GM12878 (cell line): ENCODE results near the gene FNDC3B. TPM values are rescaled to one million over a fixed set of nuclear protein-coding genes. Genes with fewer than 3 reads are reported as not detected.
A peak's percentile ranks its signal among the peaks of the same experiment; 100 is the strongest.

Experiments
- ATAC-seq: fragments of 200-7000 bp; cut with Tn5 transposase; 3 replicates; pipeline ENCODE4 v1.9.1; 2020; ENCODE audit warnings: mild to moderate bottlenecking, moderate library complexity
- BruUV-seq: library from RNA; stranded (reverse); fragments of 400-500 nt; replicated peaks from 2 replicates; lab custom pipeline; 2021; lab: Mats Ljungman, UMichigan
- CTCF ChIA-PET: fragments of 300-600 bp; sonication (Branson Sonifier 250); formaldehyde crosslinking; extraction: SDS; loops from one replicate; lab custom pipeline; 2021; ENCODE audit warnings: inconsistent platforms; lab: Yijun Ruan, JAX
- POLR2A ChIA-PET: fragments of 350-600 bp; formaldehyde crosslinking; extraction: SDS; loops from one replicate; lab custom pipeline; 2021; ENCODE audit warnings: inconsistent platforms; lab: Charles Lee
- RAD21 ChIA-PET: fragments of 300-600 bp; sonication (Branson Sonifier 250); formaldehyde crosslinking; loops from one replicate; lab custom pipeline; 2023; ENCODE audit warnings: antibody characterized with exemption; ENCODE audit not compliant: unreplicated experiment; lab: Charles Lee
- SMC1A ChIA-PET: fragments of 300-600 bp; sonication (Branson Sonifier 250); formaldehyde crosslinking; loops from one replicate; lab custom pipeline; 2023; ENCODE audit not compliant: unreplicated experiment, uncharacterized antibody; lab: Charles Lee
- DNase-seq: peaks from one replicate; pipeline ENCODE4 v3.0.0-alpha.2; 2011; ENCODE audit warnings: low read depth, low spot score
- FAIRE-seq: peaks from 3 replicates; lab custom pipeline; 2011; peaks lifted over from hg19 to GRCh38; lab: Jason Lieb, UNC
- H2AFZ ChIP-seq: 2 replicates; pipeline ENCODE4 v1.6.0; 2011; ENCODE audit warnings: low read depth, low read length, control low read depth; ENCODE audit not compliant: control insufficient read depth
- H3K27ac ChIP-seq: 2 replicates; pipeline ENCODE4 v1.5.1; 2011; ENCODE audit warnings: control low read depth; ENCODE audit not compliant: control insufficient read depth, insufficient read depth
- H3K27me3 ChIP-seq, 2 experiments: replicated peaks in 1 of 2; 2 replicates each; pipeline versions ENCODE4 v1.6.0 to v1.6.1; 2011; ENCODE audit warnings: low read length in 1 of 2; ENCODE audit not compliant: control insufficient read depth in 2 of 2, insufficient read depth in 2 of 2
- H3K36me3 ChIP-seq, 2 experiments: 2 replicates each; pipeline ENCODE4 v1.5.1; 2011; ENCODE audit warnings: low read length in 1 of 2; ENCODE audit not compliant: control insufficient read depth in 2 of 2, insufficient read depth in 2 of 2
- H3K4me1 ChIP-seq: 2 replicates; pipeline ENCODE4 v1.6.1; 2011; ENCODE audit warnings: mild to moderate bottlenecking, low read length, moderate library complexity, mixed read lengths; ENCODE audit not compliant: control insufficient read depth, insufficient read depth
- H3K4me2 ChIP-seq: 2 replicates; pipeline ENCODE4 v1.6.0; 2011; ENCODE audit warnings: control low read depth; ENCODE audit not compliant: control insufficient read depth, insufficient read depth
- H3K4me3 ChIP-seq: fragments of 200-600 bp; sonication (generic); 2 replicates; pipeline ENCODE4 v1.5.1; 2016
- H3K79me2 ChIP-seq: 2 replicates; pipeline ENCODE4 v1.6.0; 2011; ENCODE audit warnings: low read length; ENCODE audit not compliant: control insufficient read depth, insufficient read depth
- H3K9ac ChIP-seq: 2 replicates; pipeline ENCODE4 v1.8.0; 2011; ENCODE audit warnings: low read length, control low read depth, mixed read lengths; ENCODE audit not compliant: control insufficient read depth, insufficient read depth
- H3K9me3 ChIP-seq: replicated peaks from 3 replicates; pipeline ENCODE4 v1.5.1; 2011; ENCODE audit warnings: mild to moderate bottlenecking, low read length; ENCODE audit not compliant: control insufficient read depth, insufficient read depth
- H4K20me1 ChIP-seq: 2 replicates; pipeline ENCODE4 v1.6.0; 2011; ENCODE audit not compliant: control insufficient read depth, insufficient read depth
- ATF2 ChIP-seq: IDR thresholded peaks from 2 replicates; pipeline ENCODE4 v1.6.1; 2012; ENCODE audit warnings: low read length, inconsistent platforms
- BCL3 ChIP-seq: IDR thresholded peaks from 2 replicates; pipeline ENCODE4 v1.6.1; 2011; ENCODE audit warnings: borderline replicate concordance, low read depth, mild to moderate bottlenecking, moderate library complexity, low read length; ENCODE audit not compliant: insufficient read depth, poor library complexity, severe bottlenecking
- DPF2 ChIP-seq: fragments of 450-650 bp; IDR thresholded peaks from 2 replicates; pipeline ENCODE4 v1.6.1; 2017; ENCODE audit warnings: mild to moderate bottlenecking
- EP300 ChIP-seq, 2 experiments: fragments of 150-350 bp in 1 of 2; IDR thresholded peaks; 2 replicates each; pipeline ENCODE4 v1.6.1; 2011 to 2012; ENCODE audit warnings: low read depth in 2 of 2, low read length in 2 of 2, borderline replicate concordance in 1 of 2, improper control_type of control experiment in 1 of 2, inconsistent platforms in 1 of 2; ENCODE audit not compliant: control insufficient read depth in 1 of 2
- FOXM1 ChIP-seq: IDR thresholded peaks from 2 replicates; pipeline ENCODE4 v1.6.1; 2012; ENCODE audit warnings: low read depth, mild to moderate bottlenecking, inconsistent platforms, low read length, moderate library complexity
- GABPA ChIP-seq: IDR thresholded peaks from 2 replicates; pipeline ENCODE4 v1.6.1; 2014; ENCODE audit warnings: antibody characterized with exemption, low read depth, mild to moderate bottlenecking, inconsistent platforms
- GATAD2B ChIP-seq: fragments of 450-650 bp; conservative IDR thresholded peaks from 2 replicates; pipeline ENCODE4 v1.6.1; 2017; ENCODE audit warnings: low read depth, mild to moderate bottlenecking, moderate library complexity
- IKZF1 ChIP-seq: fragments of 450-650 bp; conservative IDR thresholded peaks from 2 replicates; pipeline ENCODE4 v1.6.1; 2017; ENCODE audit warnings: antibody characterized with exemption, mild to moderate bottlenecking
- IRF5 ChIP-seq: fragments of 450-650 bp; IDR thresholded peaks from 2 replicates; pipeline ENCODE4 v1.6.1; 2017; ENCODE audit warnings: borderline replicate concordance
- MTA2 ChIP-seq: fragments of 450-650 bp; IDR thresholded peaks from 2 replicates; pipeline ENCODE4 v1.6.1; 2016; ENCODE audit warnings: low read depth, mild to moderate bottlenecking, moderate library complexity
- NFIC ChIP-seq: IDR thresholded peaks from 2 replicates; pipeline ENCODE4 v1.6.1; 2012; ENCODE audit warnings: low read depth, mild to moderate bottlenecking, inconsistent platforms, low read length, moderate library complexity
- NRF1 ChIP-seq: conservative IDR thresholded peaks from 2 replicates; pipeline ENCODE4 v1.6.1; 2011; ENCODE audit warnings: mild to moderate bottlenecking, low read depth, low read length, improper control_type of control experiment
- RELB ChIP-seq: fragments of 450-650 bp; IDR thresholded peaks from 2 replicates; pipeline ENCODE4 v1.6.1; 2017; ENCODE audit warnings: low read depth, mild to moderate bottlenecking, moderate library complexity
- RFX5 ChIP-seq: IDR thresholded peaks from 2 replicates; pipeline ENCODE4 v1.6.1; 2011; ENCODE audit warnings: low read depth, low read length, improper control_type of control experiment
- SMAD1 ChIP-seq: fragments of 450-650 bp; IDR thresholded peaks from 2 replicates; pipeline ENCODE4 v1.6.1; 2018; ENCODE audit warnings: mild to moderate bottlenecking, low read depth; ENCODE audit not compliant: partially characterized antibody
- SRF ChIP-seq, 2 experiments: IDR thresholded peaks; 2 replicates each; pipeline ENCODE4 v1.6.1; 2011; ENCODE audit warnings: low read depth in 2 of 2, low read length in 2 of 2, mild to moderate bottlenecking in 1 of 2, moderate library complexity in 1 of 2
- TCF12 ChIP-seq: IDR thresholded peaks from 2 replicates; pipeline ENCODE4 v1.6.1; 2011; ENCODE audit warnings: low read depth, mild to moderate bottlenecking, low read length
- ZZZ3 ChIP-seq: IDR thresholded peaks from 2 replicates; pipeline ENCODE4 v1.6.1; 2011; ENCODE audit warnings: low read depth; ENCODE audit not compliant: control insufficient read depth, insufficient read length
- WGBS: methylation state at CpG from one replicate; pipeline ENCODE4 v1.1.6; 2016; ENCODE audit warnings: low lambda C conversion rate; ENCODE audit not compliant: insufficient replicate concordance, insufficient coverage; ENCODE audit errors: missing lambda C conversion rate; 5-methylcytosine and 5-hydroxymethylcytosine counted together
- in situ Hi-C: fragments of 300-500 bp; cut with MboI; formaldehyde crosslinking; loops from 9 replicates; pipeline ENCODE4 v1.14.3; 2018; ENCODE audit warnings: mixed read lengths
- intact Hi-C: fragments of 100-400 bp; cut with micrococcal nuclease; formaldehyde crosslinking; loops from one replicate; pipeline ENCODE4 v1.14.2; 2022; ENCODE audit not compliant: unreplicated experiment
- polyA plus RNA-seq, 11 experiments: library from polyadenylated mRNA; depleted of rRNA in 4 of 11; unstranded in 6 of 11; stranded (reverse) in 5 of 11; fragments of >200 nt; fragmentation: Nextera tagmentation in 4 of 11; fragmentation: Illumina TruSeq in 1 of 11; extraction: Ambion mirVana in 4 of 11; extraction: Trizol in 1 of 11; gene quantifications; 1 replicate in 1 of 11; 2 replicates in 10 of 11; pipeline versions ENCODE4 v1.2.1 to v1.2.3, GENCODE V29; 2011 to 2016; ENCODE audit warnings: inconsistent platforms in 2 of 11, missing spikeins in 2 of 11, low read depth in 1 of 11
- total RNA-seq, 4 experiments: library from RNA; depleted of rRNA in 3 of 4; stranded (reverse); fragments of >200 nt in 3 of 4; fragmentation: Illumina TruSeq in 1 of 4; extraction: Trizol in 1 of 4; gene quantifications; 2 replicates each; pipeline versions ENCODE4 v1.2.1 to v1.2.3, GENCODE V29; 2013 to 2021

FNDC3B gene
- total and polyA plus RNA-seq, 10 of the 15 experiments (the other 5 are each of a cell fraction or from before 2014, with no cell fraction given), result 7.9 to 35.0 (median 18.5) TPM

- RAD21 ChIA-PET, result interaction anchor here (1.0 to 1.7 kb wide), 5 partner anchors 15 to 704 kb away, joined by 3 to 7 read pairs (median 4); no protein-coding TSS in a partner anchor
- Histone ChIP-seq H3K9ac (no peak overlapping the region), H2AFZ (no peak overlapping the region), H3K4me2 (peak overlapping the region; percentile 13; the same call in 1 of the 2 replicates), H3K27ac (peak overlapping the region; percentile 48), H3K79me2 (no peaks in the 10 kb centered on the region), H3K4me1 (peaks cover 10% of the 10 kb centered on the region), H3K4me3 (no peak overlapping the region), H3K27me3 (no peaks in the 10 kb centered on the region), H3K9me3 (no peaks in the 10 kb centered on the region), H3K36me3 (peaks cover 5 to 14% of the 10 kb centered on the region in 2 experiments), H4K20me1 (no peaks in the 10 kb centered on the region)
- intact Hi-C loops, result loop anchor here (5.0 kb wide), 2 partner anchors 136 to 281 kb away; partner anchors contain the start of gene FNDC3B
- CTCF ChIA-PET, result interaction anchor here (0.9 to 2.3 kb wide), 7 partner anchors 15 to 282 kb away, joined by 3 to 27 read pairs (median 4); partner anchors contain the start of gene FNDC3B
- POLR2A ChIA-PET, result interaction anchor here (0.8 to 1.6 kb wide), 3 partner anchors 180 to 279 kb away, joined by 3 to 6 read pairs (median 3); partner anchors contain the start of gene FNDC3B
- ATAC-seq (peak; percentile 84), DNase-seq (peak; percentile 74), FAIRE-seq (no peak)
- WGBS, result 0% methylated on average over 1 of the region's 1 CpG
- SMC1A ChIA-PET, result interaction anchor here (0.6 to 1.8 kb wide), 11 partner anchors 14 to 588 kb away, joined by 3 to 9 read pairs (median 3); no protein-coding TSS in a partner anchor
- no TSS peak for BruUV-seq
- in situ Hi-C loops, result no loop called here
- TF ChIP-seq MTA2 (peak; percentile 97), NFIC (peak; percentile 41; the same call in 1 of the 2 replicates), IKZF1 (peak; percentile 88), FOXM1 (peak; percentile 37; the same call in 1 of the 2 replicates), GABPA (0 out of 2 replicates have a peak, but pooled peaks have one; percentile 14), RFX5 (peak; percentile 52; the same call in 1 of the 2 replicates), SRF (IDR thresholded peaks at IDR 0.05; ENCODE audit: low read depth in 2 of 2, low read length in 2 of 2) (no peak), TCF12 (peak; percentile 79; the same call in 1 of the 2 replicates), DPF2 (peak; percentile 80), NRF1 (no peak), SMAD1 (no peak), ATF2 (peak; percentile 45; the same call in 1 of the 2 replicates), ZZZ3 (no peak), BCL3 (peak; percentile 52), GATAD2B (0 out of 2 replicates have a peak, but pooled peaks have one; percentile 36), IRF5 (no peak), EP300 (IDR thresholded peaks at IDR 0.05; ENCODE audit: borderline replicate concordance in 1 of 2, control insufficient read depth in 1 of 2, low read depth in 2 of 2, low read length in 2 of 2) (peak; percentile 51 to 71), RELB (peak; percentile 83)
Measured at GRCh38 chr3:172317984-172318383, 278.6 kb downstream of the FNDC3B start.
